H9 (cell line): Measurements from ENCODE around the gene NAA10. TPM values are rescaled to one million over a fixed set of nuclear protein-coding genes. Genes with fewer than 3 reads are reported as not detected.

ENCODE experiments used
- DNase-seq: peaks from one replicate; pipeline ENCODE4 v3.0.0-alpha.2; 2017
- H2AFZ ChIP-seq: one replicate; pipeline ENCODE4 v1.6.1; 2013; ENCODE audit warnings: mild to moderate bottlenecking, low read length, control low read depth, moderate library complexity
- H2AK5ac ChIP-seq: 2 replicates; pipeline ENCODE4 v1.6.1; 2013; ENCODE audit warnings: low read length, control low read depth, mixed read lengths; ENCODE audit not compliant: insufficient read length
- H2BK120ac ChIP-seq: one replicate; pipeline ENCODE4 v1.6.1; 2013; ENCODE audit warnings: low read depth, mild to moderate bottlenecking, low read length, control low read depth, inconsistent platforms; ENCODE audit not compliant: poor library complexity, severe bottlenecking
- H2BK12ac ChIP-seq: 2 replicates; pipeline ENCODE4 v1.6.1; 2013; ENCODE audit warnings: low read length, control low read depth, mixed read lengths, low read depth; ENCODE audit not compliant: insufficient read length
- H2BK15ac ChIP-seq: 2 replicates; pipeline ENCODE4 v1.6.1; 2013; ENCODE audit warnings: low read depth, low read length, control low read depth
- H2BK20ac ChIP-seq: one replicate; pipeline ENCODE4 v1.6.1; 2013; ENCODE audit warnings: low read depth, mild to moderate bottlenecking, low read length, control low read depth, inconsistent platforms; ENCODE audit not compliant: poor library complexity, severe bottlenecking
- H2BK5ac ChIP-seq: 2 replicates; pipeline ENCODE4 v1.6.1; 2013; ENCODE audit warnings: low read length, control low read depth, mixed read lengths; ENCODE audit not compliant: insufficient read length
- H3K14ac ChIP-seq: 2 replicates; pipeline ENCODE4 v1.6.1; 2013; ENCODE audit warnings: low read length, control low read depth; ENCODE audit not compliant: insufficient read depth
- H3K18ac ChIP-seq: 2 replicates; pipeline ENCODE4 v1.6.1; 2013; ENCODE audit warnings: low read depth, mild to moderate bottlenecking, mixed read lengths, low read length, control low read depth; ENCODE audit not compliant: insufficient read length
- H3K23ac ChIP-seq: 2 replicates; pipeline ENCODE4 v1.6.1; 2013; ENCODE audit warnings: low read length, control low read depth, mixed read lengths, low read depth; ENCODE audit not compliant: insufficient read length
- H3K23me2 ChIP-seq: 2 replicates; pipeline ENCODE4 v1.6.1; 2013; ENCODE audit warnings: low read depth, mild to moderate bottlenecking, mixed read lengths, low read length, control low read depth; ENCODE audit not compliant: insufficient read length, poor library complexity, severe bottlenecking
- H3K27ac ChIP-seq: 2 replicates; pipeline ENCODE4 v1.5.1; 2013; ENCODE audit warnings: low read length, control low read depth, mixed read lengths, low read depth; ENCODE audit not compliant: insufficient read length
- H3K27me3 ChIP-seq: 2 replicates; pipeline ENCODE4 v1.6.1; 2013; ENCODE audit warnings: low read length, control low read depth, inconsistent platforms; ENCODE audit not compliant: insufficient read depth
- H3K4ac ChIP-seq: 2 replicates; pipeline ENCODE4 v1.6.1; 2013; ENCODE audit warnings: low read depth, mild to moderate bottlenecking, control low read depth, inconsistent platforms, low read length, moderate library complexity
- H3K4me1 ChIP-seq: 2 replicates; pipeline ENCODE4 v1.6.1; 2013; ENCODE audit warnings: low read length, control low read depth, inconsistent platforms; ENCODE audit not compliant: insufficient read depth
- H3K4me2 ChIP-seq: 2 replicates; pipeline ENCODE4 v1.6.1; 2013; ENCODE audit warnings: low read length, control low read depth, mixed read lengths; ENCODE audit not compliant: insufficient read length, insufficient read depth
- H3K56ac ChIP-seq: 2 replicates; pipeline ENCODE4 v1.6.1; 2013; ENCODE audit warnings: low read depth, mild to moderate bottlenecking, mixed read lengths, low read length, control low read depth; ENCODE audit not compliant: insufficient read length
- H3K79me1 ChIP-seq: 2 replicates; pipeline ENCODE4 v1.6.1; 2013; ENCODE audit warnings: low read depth, mild to moderate bottlenecking, moderate library complexity, low read length, control low read depth, inconsistent platforms; ENCODE audit not compliant: insufficient read depth, poor library complexity, severe bottlenecking
- H3K79me2 ChIP-seq: 2 replicates; pipeline ENCODE4 v1.6.1; 2013; ENCODE audit warnings: low read length, control low read depth, inconsistent platforms; ENCODE audit not compliant: insufficient read depth
- H3K9ac ChIP-seq: 2 replicates; pipeline ENCODE4 v1.6.1; 2013; ENCODE audit warnings: low read length, control low read depth, mixed read lengths; ENCODE audit not compliant: insufficient read length; ENCODE audit errors: extremely low read depth
- H3K9me3 ChIP-seq: one replicate; pipeline ENCODE4 v1.6.1; 2013; ENCODE audit warnings: low read depth, low read length, inconsistent platforms; ENCODE audit not compliant: control insufficient read depth
- H3T11ph ChIP-seq: one replicate; pipeline ENCODE4 v1.6.1; 2013; ENCODE audit warnings: mild to moderate bottlenecking, low read length, control low read depth, inconsistent platforms
- H4K20me1 ChIP-seq: one replicate; pipeline ENCODE4 v1.6.1; 2013; ENCODE audit not compliant: control insufficient read depth, insufficient read length, insufficient read depth
- H4K5ac ChIP-seq: 2 replicates; pipeline ENCODE4 v1.6.1; 2013; ENCODE audit warnings: low read depth, mild to moderate bottlenecking, mixed read lengths, low read length, control low read depth; ENCODE audit not compliant: insufficient read length
- H4K8ac ChIP-seq: replicated peaks from 2 replicates; pipeline ENCODE4 v1.6.1; 2013; ENCODE audit warnings: low read length, control low read depth, mixed read lengths, low read depth; ENCODE audit not compliant: insufficient read length
- H4K91ac ChIP-seq: 2 replicates; pipeline ENCODE4 v1.6.1; 2013; ENCODE audit warnings: low read depth, mild to moderate bottlenecking, moderate library complexity, mixed read lengths, low read length, control low read depth; ENCODE audit not compliant: insufficient read length
- H3K27ac Mint-ChIP-seq, 3 experiments: 2 replicates in 2 of 3; 3 replicates in 1 of 3; pipeline ENCODE4 v1.8.0; 2020 to 2021; ENCODE audit warnings: mixed read lengths in 3 of 3, mild to moderate bottlenecking in 1 of 3, moderate library complexity in 1 of 3
- H3K27me3 Mint-ChIP-seq: 2 replicates; pipeline ENCODE4 v1.8.0; 2021; ENCODE audit warnings: low read depth, mild to moderate bottlenecking, moderate library complexity, mixed read lengths
- H3K36me3 Mint-ChIP-seq, 3 experiments: 2 replicates in 2 of 3; 3 replicates in 1 of 3; pipeline ENCODE4 v1.8.0; 2020 to 2021; ENCODE audit warnings: low read depth in 3 of 3, mixed read lengths in 3 of 3; ENCODE audit not compliant: insufficient read depth in 1 of 3
- H3K4me1 Mint-ChIP-seq, 2 experiments: 2 replicates each; pipeline ENCODE4 v1.8.0; 2020; ENCODE audit warnings: mixed read lengths in 2 of 2
- H3K4me3 Mint-ChIP-seq, 2 experiments: 2 replicates in 1 of 2; 3 replicates in 1 of 2; pipeline ENCODE4 v1.8.0; 2020 to 2021; ENCODE audit warnings: mild to moderate bottlenecking in 2 of 2, mixed read lengths in 2 of 2, moderate library complexity in 1 of 2
- H3K9me3 Mint-ChIP-seq, 2 experiments: 2 replicates in 1 of 2; 3 replicates in 1 of 2; pipeline ENCODE4 v1.8.0; 2020; ENCODE audit warnings: mild to moderate bottlenecking in 2 of 2, mixed read lengths in 2 of 2, moderate library complexity in 1 of 2
- CTCF ChIP-seq: fragments of 200-600 bp; sonication (generic); conservative IDR thresholded peaks from 3 replicates; pipeline ENCODE4 v1.8.0; 2021; ENCODE audit warnings: antibody characterized with exemption, mild to moderate bottlenecking
- WGBS: extraction: QIAGEN DNeasy Blood & Tissue Kit; methylation state at CpG from one replicate; pipeline ENCODE4 v1.1.7; 2013; ENCODE audit warnings: missing lambda C conversion rate, low lambda C conversion rate, mixed read lengths; ENCODE audit not compliant: insufficient read length; ENCODE audit errors: extremely low coverage; 5-methylcytosine and 5-hydroxymethylcytosine counted together
- total RNA-seq: library from RNA; stranded (reverse); gene quantifications from 2 replicates; pipeline ENCODE4 v1.2.1, GENCODE V29; 2021

NAA10 gene
- total RNA-seq, 1 experiment from 2014 or later, result 101 TPM

DNA sequence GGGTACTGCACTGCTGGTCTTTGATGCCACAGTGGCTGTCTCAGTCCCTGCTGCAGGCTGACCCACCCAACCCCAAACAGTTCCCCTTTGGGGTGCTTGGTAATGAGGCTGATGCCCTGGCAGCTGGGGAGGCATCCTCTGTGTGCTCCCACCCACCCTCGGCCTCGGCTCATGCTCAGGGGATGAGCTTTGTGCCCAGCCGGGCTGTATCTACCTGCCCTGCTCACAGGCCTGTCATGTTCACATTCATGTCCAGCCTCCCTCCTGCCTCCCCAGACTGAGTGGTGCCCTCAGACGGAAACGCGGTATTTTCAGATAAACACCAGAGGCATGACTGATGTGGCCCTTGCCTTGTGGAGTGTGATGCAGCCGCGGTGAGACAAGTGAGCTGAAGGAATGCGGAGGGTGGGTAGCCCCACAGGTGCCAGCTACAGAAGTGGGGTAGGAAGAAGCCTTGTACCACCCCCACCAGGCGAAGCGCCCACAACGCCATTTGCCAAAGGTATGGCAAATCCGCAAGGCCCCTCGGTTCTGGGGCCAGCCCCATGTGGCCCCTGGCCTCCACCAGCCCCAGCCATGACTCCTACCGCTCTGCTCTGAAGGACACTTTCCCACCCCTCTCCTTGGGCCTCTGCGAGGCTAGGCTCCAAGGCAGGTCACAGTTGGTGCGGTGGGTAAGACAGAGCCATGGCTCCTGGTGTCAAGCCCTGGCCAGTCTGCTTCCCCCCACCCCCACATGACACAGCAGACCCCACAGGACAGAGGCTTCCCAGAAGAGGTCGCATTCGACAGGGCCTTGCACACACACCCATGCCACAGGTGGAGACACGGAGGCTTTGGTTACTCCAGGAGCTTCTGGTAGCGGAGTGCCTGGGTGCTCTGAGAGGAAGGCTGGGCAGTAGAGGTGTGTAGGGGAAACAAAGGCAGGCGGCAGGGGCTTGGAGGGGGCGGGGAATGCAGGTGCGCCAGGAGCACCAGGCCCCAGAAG, 11.4 kb upstream of the NAA10 start:
- no CpG with 5 or more reads among the region's 24 CpGs for WGBS
- Histone ChIP-seq H3K9ac (no peak overlapping the region), H2BK20ac (no peak overlapping the region)

More for the DNA sequence above, 11.4 kb upstream of the NAA10 start:
- H4K20me1 ChIP-seq, result no peaks in the 10 kb centered on the region
- no peak overlapping the region for H2BK15ac ChIP-seq
- Mint-ChIP-seq H3K27me3 (no peaks in the 10 kb centered on the region), H3K27ac (no peak overlapping the region), H3K36me3 (peaks cover 23 to 41% (median 34%) of the 10 kb centered on the region in 3 experiments), H3K9me3 (peaks cover 4 to 12% of the 10 kb centered on the region in 2 experiments; a peak in 4 of 5 replicates), H3K4me1 (peaks cover 5 to 30% of the 10 kb centered on the region in 2 experiments), H3K4me3 (no peak overlapping the region)
- no peak overlapping the region for H3K4me2 ChIP-seq
- H3K14ac ChIP-seq, result no peak overlapping the region
- H3K4me1 ChIP-seq, result no peaks in the 10 kb centered on the region
- H2AFZ ChIP-seq, result no peak overlapping the region
- no peaks in the 10 kb centered on the region for H3K9me3 ChIP-seq
- no peaks in the 10 kb centered on the region for H3K23me2 ChIP-seq
- H3T11ph ChIP-seq, result no peak overlapping the region
- no peak overlapping the region for H2AK5ac ChIP-seq
- H4K91ac ChIP-seq, result no peak overlapping the region
- no peak for DNase-seq
- H3K27me3 ChIP-seq, result no peaks in the 10 kb centered on the region
- H2BK5ac ChIP-seq, result no peak overlapping the region
- H2BK120ac ChIP-seq, result no peak overlapping the region
- H4K5ac ChIP-seq, result no peak overlapping the region
- H3K27ac ChIP-seq, result no peak overlapping the region
- H4K8ac ChIP-seq, result no peak overlapping the region
- H3K79me1 ChIP-seq, result no peaks in the 10 kb centered on the region
- no peak overlapping the region for H3K23ac ChIP-seq
- no peak for TF ChIP-seq CTCF
- no peak overlapping the region for H3K18ac ChIP-seq
- no peak overlapping the region for H3K56ac ChIP-seq
- H3K79me2 ChIP-seq, result no peaks in the 10 kb centered on the region
- H3K4ac ChIP-seq, result no peak overlapping the region
- H2BK12ac ChIP-seq, result no peak overlapping the region
